ENCODE measurements around the gene SPTBN5.

- TF ChIP-seq CTCF (IDR thresholded peaks at IDR 0.05; ENCODE audit: low read depth, low read length, poor library complexity, severe bottlenecking) (no peak), EZH2phosphoT487 (IDR thresholded peaks at IDR 0.05; ENCODE audit: borderline replicate concordance, low read length) (no peak)
These were observed 53.2 kb downstream of the SPTBN5 start for GRCh38 chr15:41840673-41841072.

Measured in DOHH2 (cell line).